HepG2 (cell line): Measurements from ENCODE around the gene STXBP4. TPM values are rescaled to one million over a fixed set of nuclear protein-coding genes. Genes with fewer than 3 reads are reported as not detected.

ENCODE experiments used
- ARNT ChIP-seq: fragments of 450-650 bp; IDR thresholded peaks from 2 replicates; pipeline ENCODE4 v1.6.1; 2017
- BRCA1 ChIP-seq: sonication (generic); formaldehyde crosslinking; IDR thresholded peaks from 2 replicates; pipeline ENCODE4 v1.4.0; 2020; ENCODE audit warnings: missing genetic modification reagents
- EEA1 ChIP-seq: sonication (generic); formaldehyde crosslinking; IDR thresholded peaks from 2 replicates; pipeline ENCODE4 v1.5.1; 2020; ENCODE audit warnings: mild to moderate bottlenecking, missing genetic modification reagents, borderline replicate concordance
- GABPA ChIP-seq, 2 experiments: IDR thresholded peaks; 2 replicates each; pipeline ENCODE4 v1.6.1; 2011 to 2016; ENCODE audit warnings: low read depth in 2 of 2, low read length in 1 of 2, missing biosample characterization in 1 of 2, missing genetic modification characterization in 1 of 2
- GTF3A ChIP-seq: sonication (generic); formaldehyde crosslinking; conservative IDR thresholded peaks from 2 replicates; pipeline ENCODE4 v1.4.0; 2020; ENCODE audit warnings: mild to moderate bottlenecking, missing genetic modification reagents
- MTA3 ChIP-seq: sonication (generic); formaldehyde crosslinking; IDR thresholded peaks from 2 replicates; pipeline ENCODE4 v1.4.0; 2020; ENCODE audit warnings: missing genetic modification reagents
- MTERF4 ChIP-seq: sonication (generic); formaldehyde crosslinking; IDR thresholded peaks from 2 replicates; pipeline ENCODE4 v1.8.0; 2023; ENCODE audit warnings: mild to moderate bottlenecking, missing genetic modification reagents
- PRDM15 ChIP-seq: sonication (generic); formaldehyde crosslinking; IDR thresholded peaks from 2 replicates; pipeline ENCODE4 v1.4.0; 2020; ENCODE audit warnings: missing genetic modification reagents
- RNF2 ChIP-seq: fragments of 450-650 bp; conservative IDR thresholded peaks from 2 replicates; pipeline ENCODE4 v1.6.1; 2016; ENCODE audit warnings: low read depth
- SUZ12 ChIP-seq: fragments of 150-350 bp; IDR thresholded peaks from 2 replicates; pipeline ENCODE4 v1.6.1; 2014; ENCODE audit warnings: low read depth, low read length
- TGIF2 ChIP-seq: IDR thresholded peaks from 2 replicates; pipeline ENCODE4 v1.6.1; 2016; ENCODE audit warnings: control low read depth, missing compliant biosample characterization
- ZBTB21 ChIP-seq: sonication (generic); formaldehyde crosslinking; IDR thresholded peaks from 2 replicates; pipeline ENCODE4 v1.4.0; 2020; ENCODE audit warnings: missing genetic modification reagents
- ZNF629 ChIP-seq: sonication (generic); formaldehyde crosslinking; conservative IDR thresholded peaks from 2 replicates; pipeline ENCODE4 v1.5.0; 2020; ENCODE audit warnings: missing genetic modification reagents
- ZNF678 ChIP-seq: sonication (generic); formaldehyde crosslinking; IDR thresholded peaks from 2 replicates; pipeline ENCODE4 v1.4.0; 2020; ENCODE audit warnings: mild to moderate bottlenecking, missing genetic modification reagents
- ZSCAN25 ChIP-seq: sonication (generic); formaldehyde crosslinking; IDR thresholded peaks from 2 replicates; pipeline ENCODE4 v1.8.0; 2022; ENCODE audit warnings: mild to moderate bottlenecking, missing genetic modification reagents
- polyA plus RNA-seq, 8 experiments: library from polyadenylated mRNA; depleted of rRNA in 3 of 8; stranded (reverse) in 7 of 8; unstranded in 1 of 8; fragments of >200 nt; fragmentation: Illumina TruSeq in 4 of 8; extraction: Trizol in 4 of 8; gene quantifications; 2 replicates each; pipeline versions ENCODE4 v1.2.1 to v1.2.3, GENCODE V29; 2011 to 2016; ENCODE audit warnings: low read depth in 4 of 8, missing spikeins in 1 of 8, mixed read lengths in 1 of 8; ENCODE audit not compliant: insufficient read depth in 1 of 8
- total RNA-seq, 5 experiments: library from RNA; depleted of rRNA; stranded (reverse); fragments of >200 nt; fragmentation: Illumina TruSeq; extraction: Trizol; gene quantifications; 2 replicates each; pipeline ENCODE4 v1.2.3, GENCODE V29; 2016; ENCODE audit warnings: low read depth in 1 of 5
- TF ChIP-seq, protein P1 (sequence below): sonication (generic); formaldehyde crosslinking; IDR thresholded peaks from 2 replicates; pipeline ENCODE4 v1.4.0; 2020; ENCODE audit warnings: mild to moderate bottlenecking, missing genetic modification reagents, borderline replicate concordance
- TF ChIP-seq, protein P2 (sequence below): sonication (generic); formaldehyde crosslinking; IDR thresholded peaks from 2 replicates; pipeline ENCODE4 v1.4.0; 2020; ENCODE audit warnings: low read depth, missing genetic modification reagents

STXBP4 gene
- total and polyA plus RNA-seq, 2 of the 13 experiments (the other 11 are each of a cell fraction or from before 2014, with no cell fraction given), result 8.5 to 36.1 TPM

- TF ChIP-seq, protein P1, sequence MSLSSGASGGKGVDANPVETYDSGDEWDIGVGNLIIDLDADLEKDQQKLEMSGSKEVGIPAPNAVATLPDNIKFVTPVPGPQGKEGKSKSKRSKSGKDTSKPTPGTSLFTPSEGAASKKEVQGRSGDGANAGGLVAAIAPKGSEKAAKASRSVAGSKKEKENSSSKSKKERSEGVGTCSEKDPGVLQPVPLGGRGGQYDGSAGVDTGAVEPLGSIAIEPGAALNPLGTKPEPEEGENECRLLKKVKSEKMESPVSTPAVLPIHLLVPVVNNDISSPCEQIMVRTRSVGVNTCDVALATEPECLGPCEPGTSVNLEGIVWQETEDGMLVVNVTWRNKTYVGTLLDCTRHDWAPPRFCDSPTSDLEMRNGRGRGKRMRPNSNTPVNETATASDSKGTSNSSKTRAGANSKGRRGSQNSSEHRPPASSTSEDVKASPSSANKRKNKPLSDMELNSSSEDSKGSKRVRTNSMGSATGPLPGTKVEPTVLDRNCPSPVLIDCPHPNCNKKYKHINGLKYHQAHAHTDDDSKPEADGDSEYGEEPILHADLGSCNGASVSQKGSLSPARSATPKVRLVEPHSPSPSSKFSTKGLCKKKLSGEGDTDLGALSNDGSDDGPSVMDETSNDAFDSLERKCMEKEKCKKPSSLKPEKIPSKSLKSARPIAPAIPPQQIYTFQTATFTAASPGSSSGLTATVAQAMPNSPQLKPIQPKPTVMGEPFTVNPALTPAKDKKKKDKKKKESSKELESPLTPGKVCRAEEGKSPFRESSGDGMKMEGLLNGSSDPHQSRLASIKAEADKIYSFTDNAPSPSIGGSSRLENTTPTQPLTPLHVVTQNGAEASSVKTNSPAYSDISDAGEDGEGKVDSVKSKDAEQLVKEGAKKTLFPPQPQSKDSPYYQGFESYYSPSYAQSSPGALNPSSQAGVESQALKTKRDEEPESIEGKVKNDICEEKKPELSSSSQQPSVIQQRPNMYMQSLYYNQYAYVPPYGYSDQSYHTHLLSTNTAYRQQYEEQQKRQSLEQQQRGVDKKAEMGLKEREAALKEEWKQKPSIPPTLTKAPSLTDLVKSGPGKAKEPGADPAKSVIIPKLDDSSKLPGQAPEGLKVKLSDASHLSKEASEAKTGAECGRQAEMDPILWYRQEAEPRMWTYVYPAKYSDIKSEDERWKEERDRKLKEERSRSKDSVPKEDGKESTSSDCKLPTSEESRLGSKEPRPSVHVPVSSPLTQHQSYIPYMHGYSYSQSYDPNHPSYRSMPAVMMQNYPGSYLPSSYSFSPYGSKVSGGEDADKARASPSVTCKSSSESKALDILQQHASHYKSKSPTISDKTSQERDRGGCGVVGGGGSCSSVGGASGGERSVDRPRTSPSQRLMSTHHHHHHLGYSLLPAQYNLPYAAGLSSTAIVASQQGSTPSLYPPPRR (CRISPR knock-in tag), result peak; percentile 47; the same call in 1 of the 2 replicates
- no peak for TF ChIP-seq PRDM15 (CRISPR knock-in tag)
- TF ChIP-seq RNF2, result no peak
- no peak for TF ChIP-seq ZNF629 (CRISPR knock-in tag)
- TF ChIP-seq ZBTB21, result no peak
- TF ChIP-seq, protein P2, sequence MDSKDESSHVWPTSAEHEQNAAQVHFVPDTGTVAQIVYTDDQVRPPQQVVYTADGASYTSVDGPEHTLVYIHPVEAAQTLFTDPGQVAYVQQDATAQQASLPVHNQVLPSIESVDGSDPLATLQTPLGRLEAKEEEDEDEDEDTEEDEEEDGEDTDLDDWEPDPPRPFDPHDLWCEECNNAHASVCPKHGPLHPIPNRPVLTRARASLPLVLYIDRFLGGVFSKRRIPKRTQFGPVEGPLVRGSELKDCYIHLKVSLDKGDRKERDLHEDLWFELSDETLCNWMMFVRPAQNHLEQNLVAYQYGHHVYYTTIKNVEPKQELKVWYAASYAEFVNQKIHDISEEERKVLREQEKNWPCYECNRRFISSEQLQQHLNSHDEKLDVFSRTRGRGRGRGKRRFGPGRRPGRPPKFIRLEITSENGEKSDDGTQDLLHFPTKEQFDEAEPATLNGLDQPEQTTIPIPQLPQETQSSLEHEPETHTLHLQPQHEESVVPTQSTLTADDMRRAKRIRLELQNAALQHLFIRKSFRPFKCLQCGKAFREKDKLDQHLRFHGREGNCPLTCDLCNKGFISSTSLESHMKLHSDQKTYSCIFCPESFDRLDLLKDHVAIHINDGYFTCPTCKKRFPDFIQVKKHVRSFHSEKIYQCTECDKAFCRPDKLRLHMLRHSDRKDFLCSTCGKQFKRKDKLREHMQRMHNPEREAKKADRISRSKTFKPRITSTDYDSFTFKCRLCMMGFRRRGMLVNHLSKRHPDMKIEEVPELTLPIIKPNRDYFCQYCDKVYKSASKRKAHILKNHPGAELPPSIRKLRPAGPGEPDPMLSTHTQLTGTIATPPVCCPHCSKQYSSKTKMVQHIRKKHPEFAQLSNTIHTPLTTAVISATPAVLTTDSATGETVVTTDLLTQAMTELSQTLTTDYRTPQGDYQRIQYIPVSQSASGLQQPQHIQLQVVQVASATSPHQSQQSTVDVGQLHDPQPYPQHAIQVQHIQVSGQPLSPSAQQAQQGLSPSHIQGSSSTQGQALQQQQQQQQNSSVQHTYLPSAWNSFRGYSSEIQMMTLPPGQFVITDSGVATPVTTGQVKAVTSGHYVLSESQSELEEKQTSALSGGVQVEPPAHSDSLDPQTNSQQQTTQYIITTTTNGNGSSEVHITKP (CRISPR knock-in tag), result no peak
- TF ChIP-seq MTERF4, result no peak
- TF ChIP-seq ZNF678, result no peak
- TF ChIP-seq TGIF2 (CRISPR knock-in tag), result no peak
- no peak for TF ChIP-seq ZSCAN25 (CRISPR knock-in tag)
- TF ChIP-seq SUZ12, result no peak
- TF ChIP-seq ARNT, result no peak
- TF ChIP-seq GABPA (IDR thresholded peaks at IDR 0.05; ENCODE audit: low read depth, low read length), result no peak
- no peak for TF ChIP-seq GABPA (CRISPR knock-in tag; IDR thresholded peaks at IDR 0.05; ENCODE audit: low read depth)
- no peak for TF ChIP-seq EEA1
- TF ChIP-seq MTA3, result no peak
- no peak for TF ChIP-seq GTF3A
- TF ChIP-seq BRCA1 (CRISPR knock-in tag), result no peak
Observed at GRCh38 chr17:54972406-54973138, 4.0 kb downstream of the STXBP4 start (continued).
